Measurements from ENCODE around the gene FAIM2.

The FAIM2 gene

DNA sequence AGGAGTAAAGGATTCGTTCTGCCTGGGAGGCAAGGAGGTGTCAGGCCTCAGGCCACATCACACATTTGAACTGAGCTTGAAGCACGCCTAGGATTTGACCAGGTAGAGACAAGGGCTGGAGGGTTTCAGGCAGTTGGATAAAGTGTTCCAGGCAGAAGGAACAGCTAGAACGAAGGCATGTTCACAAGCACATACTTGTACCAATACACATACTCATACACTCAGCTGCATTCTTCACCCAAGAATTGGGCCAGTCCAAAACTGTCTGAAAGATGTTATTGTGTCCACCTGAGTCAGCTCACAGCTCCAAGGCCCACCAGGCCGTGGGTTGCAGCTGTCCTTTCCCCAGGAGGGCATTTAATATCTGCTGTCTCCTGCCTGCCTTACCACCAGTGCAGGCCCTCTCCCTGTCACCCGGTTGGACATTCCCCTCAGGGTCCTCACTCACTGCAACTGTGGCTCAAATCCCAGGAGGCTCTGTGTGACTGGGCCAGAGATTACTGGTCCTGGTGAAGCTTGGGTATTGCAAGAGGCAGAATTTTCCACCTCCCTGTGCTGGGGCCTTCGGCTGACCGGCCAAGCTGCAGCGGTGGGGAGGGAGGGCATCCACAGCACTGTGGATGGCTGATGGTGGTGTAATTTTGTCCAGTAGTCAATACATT lies 34.1 kb upstream of the FAIM2 start:
- no peak overlapping the region for H3K27ac ChIP-seq
- no peak for TF ChIP-seq ZFX (IDR thresholded peaks at IDR 0.05; ENCODE audit: borderline replicate concordance)
- TF ChIP-seq, protein P1, sequence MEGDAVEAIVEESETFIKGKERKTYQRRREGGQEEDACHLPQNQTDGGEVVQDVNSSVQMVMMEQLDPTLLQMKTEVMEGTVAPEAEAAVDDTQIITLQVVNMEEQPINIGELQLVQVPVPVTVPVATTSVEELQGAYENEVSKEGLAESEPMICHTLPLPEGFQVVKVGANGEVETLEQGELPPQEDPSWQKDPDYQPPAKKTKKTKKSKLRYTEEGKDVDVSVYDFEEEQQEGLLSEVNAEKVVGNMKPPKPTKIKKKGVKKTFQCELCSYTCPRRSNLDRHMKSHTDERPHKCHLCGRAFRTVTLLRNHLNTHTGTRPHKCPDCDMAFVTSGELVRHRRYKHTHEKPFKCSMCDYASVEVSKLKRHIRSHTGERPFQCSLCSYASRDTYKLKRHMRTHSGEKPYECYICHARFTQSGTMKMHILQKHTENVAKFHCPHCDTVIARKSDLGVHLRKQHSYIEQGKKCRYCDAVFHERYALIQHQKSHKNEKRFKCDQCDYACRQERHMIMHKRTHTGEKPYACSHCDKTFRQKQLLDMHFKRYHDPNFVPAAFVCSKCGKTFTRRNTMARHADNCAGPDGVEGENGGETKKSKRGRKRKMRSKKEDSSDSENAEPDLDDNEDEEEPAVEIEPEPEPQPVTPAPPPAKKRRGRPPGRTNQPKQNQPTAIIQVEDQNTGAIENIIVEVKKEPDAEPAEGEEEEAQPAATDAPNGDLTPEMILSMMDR (IDR thresholded peaks at IDR 0.05): no peak

DNA sequence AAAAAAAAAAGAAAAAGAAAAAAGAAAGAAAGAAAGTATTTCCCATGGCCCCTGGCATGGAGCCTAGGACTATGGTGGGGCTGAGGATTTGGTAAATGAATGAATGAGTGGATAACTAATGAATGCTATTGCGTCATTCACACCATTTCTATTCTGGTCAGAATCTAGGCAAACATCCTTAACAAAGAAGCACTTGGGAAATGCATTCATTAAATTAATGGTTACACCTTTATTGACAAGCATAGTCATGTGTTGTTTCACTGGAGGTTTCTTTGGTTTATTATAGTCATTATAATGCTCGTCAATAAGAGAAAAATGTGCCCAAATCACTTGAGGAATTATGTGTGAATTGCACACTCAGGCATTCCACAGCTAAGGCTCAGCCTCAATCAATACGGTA lies 33.2 kb upstream of the FAIM2 start:
- no peak overlapping the region for H3K27ac ChIP-seq
- no peak for TF ChIP-seq ZFX (IDR thresholded peaks at IDR 0.05; ENCODE audit: borderline replicate concordance)
- TF ChIP-seq, protein P1 (IDR thresholded peaks at IDR 0.05): no peak

DNA sequence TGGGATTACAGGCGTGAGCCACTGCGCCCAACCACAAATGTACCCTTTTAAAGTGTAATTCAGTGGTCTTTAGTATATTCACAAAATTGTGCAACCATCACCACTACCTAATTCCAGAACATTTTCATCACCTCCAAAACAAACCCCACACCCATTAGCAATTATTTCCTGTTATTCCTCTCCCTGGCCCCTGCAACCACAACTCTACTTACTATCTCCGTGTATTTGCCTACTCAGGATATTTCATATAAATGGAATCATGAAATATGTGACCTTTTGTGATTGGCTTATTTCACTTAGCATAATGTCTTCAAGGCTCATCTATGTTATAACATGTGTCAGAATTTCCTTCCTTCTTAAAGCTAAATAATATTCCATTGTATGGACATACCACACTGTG lies 30.8 kb upstream of the FAIM2 start:
- TF ChIP-seq ZFX (IDR thresholded peaks at IDR 0.05; ENCODE audit: borderline replicate concordance): no peak
- TF ChIP-seq, protein P1 (IDR thresholded peaks at IDR 0.05): no peak

DNA sequence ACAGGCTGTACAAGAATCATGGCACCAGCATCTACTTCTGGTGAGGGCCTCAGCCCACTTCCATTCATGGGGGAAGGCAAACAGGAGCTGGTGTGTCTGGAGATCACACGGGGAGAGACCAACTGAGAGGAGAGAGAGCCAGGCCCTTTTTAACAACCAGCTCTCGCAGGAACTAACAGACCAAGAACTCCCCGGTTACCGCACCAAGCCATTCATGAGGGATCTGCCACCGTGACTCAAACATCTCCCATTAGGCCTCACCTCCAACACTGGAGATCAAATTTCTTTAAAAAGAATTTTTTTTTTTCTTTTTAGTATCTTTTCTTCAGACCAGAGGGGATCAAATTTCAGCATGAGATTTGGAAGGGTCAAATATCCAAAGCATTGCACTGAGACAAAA lies 30.1 kb upstream of the FAIM2 start:
- TF ChIP-seq ZFX (IDR thresholded peaks at IDR 0.05; ENCODE audit: borderline replicate concordance): no peak
- TF ChIP-seq, protein P1 (IDR thresholded peaks at IDR 0.05): no peak
- H3K27ac ChIP-seq: no peak overlapping the region

More for the DNA sequence above, 30.8 kb upstream of the FAIM2 start:
- H3K27ac ChIP-seq: no peak overlapping the region

DNA sequence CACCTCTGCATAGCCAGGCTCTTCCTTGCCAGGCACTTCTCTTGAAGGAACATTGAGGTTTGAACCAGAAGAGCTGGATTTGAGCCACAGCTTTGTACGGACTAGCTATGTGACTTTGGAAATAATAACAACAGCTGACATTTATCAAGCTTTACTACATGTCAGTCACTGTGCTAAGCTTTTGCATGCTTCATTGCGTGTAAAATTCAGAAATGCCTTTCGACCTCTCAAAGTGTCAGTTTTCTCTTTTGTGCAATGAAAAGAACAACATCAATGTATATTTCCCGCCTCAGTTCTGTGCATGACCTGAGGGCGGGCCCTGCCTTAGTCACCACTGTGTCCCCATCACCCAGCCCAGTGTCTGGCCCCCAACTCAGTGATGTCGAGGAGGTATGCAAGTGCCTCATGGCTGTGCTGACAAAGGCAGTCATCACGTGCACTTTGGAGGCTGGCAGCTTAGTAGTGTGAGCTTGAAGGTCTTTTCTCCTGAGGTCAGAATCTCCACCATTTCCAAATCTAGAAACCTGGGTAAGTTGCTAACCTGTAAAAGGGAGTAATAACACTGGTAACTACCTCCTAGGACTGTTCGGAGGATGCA lies 28.9 kb upstream of the FAIM2 start:
- no peak overlapping the region for H3K27ac ChIP-seq
- TF ChIP-seq, protein P1 (IDR thresholded peaks at IDR 0.05): no peak
- no peak for TF ChIP-seq ZFX (IDR thresholded peaks at IDR 0.05; ENCODE audit: borderline replicate concordance)

DNA sequence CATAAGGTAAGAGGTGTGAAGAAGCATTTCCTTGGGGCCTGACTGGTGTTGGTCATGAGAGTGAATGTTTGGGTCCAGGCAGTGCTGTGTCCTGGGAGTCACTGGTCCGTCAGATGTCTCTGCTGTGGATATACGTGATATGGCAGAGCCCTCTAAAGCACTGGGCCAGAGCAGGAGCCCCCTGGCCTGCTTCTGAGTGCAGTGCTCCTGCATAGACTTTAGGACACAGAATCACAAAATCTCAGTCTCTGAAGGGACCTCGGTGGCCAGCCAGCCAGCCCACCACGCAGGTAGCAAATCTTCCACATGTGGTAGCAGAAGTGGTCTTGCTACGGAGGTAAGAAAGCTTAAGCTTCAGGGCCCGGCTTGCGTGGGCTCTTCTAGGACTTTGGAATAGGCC lies 28.3 kb upstream of the FAIM2 start:
- H3K27ac ChIP-seq: no peak overlapping the region
- no peak for TF ChIP-seq ZFX (IDR thresholded peaks at IDR 0.05; ENCODE audit: borderline replicate concordance)
- TF ChIP-seq, protein P1 (IDR thresholded peaks at IDR 0.05): no peak

DNA sequence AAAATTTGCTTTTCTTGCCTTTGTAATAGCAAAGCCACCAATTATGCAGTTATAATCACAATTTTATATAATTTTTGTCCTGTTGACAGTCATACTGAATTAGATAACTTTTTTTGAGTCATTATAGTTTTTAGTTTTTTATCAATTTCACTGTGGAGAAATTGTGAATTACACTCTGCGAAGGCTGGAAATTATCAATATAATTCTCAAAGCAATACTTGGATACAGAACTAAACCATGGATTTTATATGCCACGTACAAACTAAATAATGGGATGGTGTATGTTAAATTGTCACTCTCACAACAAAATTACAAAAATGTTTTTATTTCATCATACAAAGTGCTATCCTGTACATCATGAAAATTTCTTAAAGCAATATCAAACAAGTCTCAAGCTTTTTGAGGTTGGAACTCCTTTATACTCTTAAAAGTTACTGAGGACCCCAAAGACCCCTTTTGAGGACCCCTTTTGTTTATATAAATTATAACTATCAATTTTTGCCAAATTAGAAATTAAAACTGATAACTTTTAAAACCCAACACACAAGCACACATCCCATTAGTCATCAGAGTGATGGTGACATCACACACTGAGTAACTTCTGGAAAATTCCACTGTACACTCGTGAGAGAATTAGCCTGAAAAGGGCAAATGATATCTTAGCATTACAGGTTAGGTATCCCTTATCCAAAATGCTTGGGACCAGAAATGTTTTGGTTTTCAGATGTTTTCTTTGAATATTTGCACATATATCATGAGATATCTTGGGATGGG lies 27.0 kb upstream of the FAIM2 start:
- H3K27ac ChIP-seq: no peak overlapping the region
- TF ChIP-seq, protein P1 (IDR thresholded peaks at IDR 0.05): no peak
- no peak for TF ChIP-seq ZFX (IDR thresholded peaks at IDR 0.05; ENCODE audit: borderline replicate concordance)
